Measurements from ENCODE around the gene TP73.
"Not testable (repeated sequence)": the region's sequence is repeated elsewhere in the genome, so short reads cannot be mapped to it uniquely, and the experiment has no call there.

The TP73 gene

DNA sequence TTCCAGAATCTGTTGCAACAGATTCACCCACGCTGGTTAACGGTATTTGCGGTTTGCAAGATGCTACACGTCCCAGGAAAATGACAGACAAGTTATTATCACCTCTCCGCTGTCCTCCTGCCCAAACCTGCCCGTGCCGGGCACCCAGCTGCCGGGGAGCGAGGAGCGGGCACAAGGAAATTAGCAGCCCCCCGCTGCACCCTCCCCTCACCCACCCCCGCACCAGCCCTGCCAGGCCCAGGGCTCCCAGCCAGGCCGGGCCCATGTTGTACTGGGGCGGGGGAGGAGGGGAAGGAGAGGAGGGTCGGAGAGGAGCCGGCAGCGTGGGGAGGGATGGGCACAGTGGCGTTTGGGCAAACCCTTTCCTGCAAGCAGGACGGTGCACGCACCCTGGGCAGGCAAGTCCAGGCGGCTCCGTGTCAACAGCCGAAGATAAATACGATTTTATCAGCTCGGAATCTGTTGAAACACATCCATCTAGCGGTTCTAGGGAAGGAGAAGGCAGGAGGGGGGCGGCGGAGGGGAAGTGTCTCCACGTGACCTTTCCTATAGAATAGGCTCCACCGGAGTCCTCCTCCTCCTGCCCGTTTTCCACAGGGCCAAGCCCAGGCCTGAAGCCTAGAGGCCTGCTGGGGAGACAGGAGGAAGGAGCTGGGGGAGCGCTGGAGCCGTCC, 64.9 kb downstream of the TP73 start:
- in situ Hi-C loops (cut with HindIII; ENCODE audit: low sequenced_read_pairs) = no loop called here
- DNase-seq (ENCODE audit: low read depth) = no peak

DNA sequence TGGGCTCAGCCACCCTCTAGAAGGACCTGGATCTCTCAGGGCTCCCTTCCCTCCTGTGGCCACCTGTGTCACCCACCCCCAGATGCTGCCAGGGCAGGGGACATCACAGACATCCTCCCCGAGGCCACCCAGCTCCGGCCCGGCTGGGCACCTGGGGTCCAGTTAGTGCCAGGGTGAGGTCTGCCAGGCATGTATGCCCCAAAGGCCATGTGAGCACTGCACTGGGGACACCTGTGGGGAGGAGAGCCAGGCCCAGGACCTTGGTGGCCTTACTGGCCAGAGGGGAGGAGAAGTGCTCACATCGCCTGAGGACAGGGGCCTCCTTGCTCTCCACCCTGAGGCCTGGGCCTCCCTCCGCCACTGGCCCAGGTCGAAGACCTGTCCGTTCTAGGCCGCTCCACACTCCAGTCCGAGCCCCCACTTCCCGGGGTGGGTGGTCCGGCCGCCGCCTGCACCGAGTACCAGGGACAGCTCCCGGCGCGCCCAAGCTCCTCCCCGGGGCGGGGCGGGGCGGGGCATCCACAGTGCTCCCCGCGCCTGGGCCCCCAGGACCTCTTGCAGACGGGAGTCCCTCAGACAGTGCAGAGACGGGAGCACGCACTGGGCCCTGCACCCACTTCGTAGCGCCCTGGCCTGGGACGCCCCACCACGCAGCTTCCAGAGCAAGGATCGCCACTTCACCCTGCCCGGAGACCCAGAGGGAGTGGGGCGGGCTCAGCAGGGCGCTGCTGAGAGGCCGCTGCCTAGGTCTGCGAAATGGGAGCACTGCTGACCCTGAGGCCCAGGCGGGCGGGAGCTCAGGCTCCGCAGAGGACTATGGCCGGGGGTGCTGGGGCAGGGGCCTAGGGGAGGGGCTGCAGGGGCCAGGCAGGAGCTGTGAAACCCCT, 65.6 kb downstream of the TP73 start:
- no peak overlapping the region for H3K4me3 ChIP-seq (ENCODE audit: low read depth, low read length)
- in situ Hi-C loops (cut with HindIII; ENCODE audit: low sequenced_read_pairs) = no loop called here
- no peak for DNase-seq (ENCODE audit: low read depth)
- TF ChIP-seq CTCF (IDR thresholded peaks at IDR 0.05; ENCODE audit: low read depth, low read length, missing control alignments) = no peak

More for the DNA sequence above, 64.9 kb downstream of the TP73 start:
- H3K4me3 ChIP-seq (ENCODE audit: low read depth, low read length) = no peak overlapping the region
- no peak for TF ChIP-seq CTCF (IDR thresholded peaks at IDR 0.05; ENCODE audit: low read depth, low read length, missing control alignments)

GRCh38 chr1:3718764-3719163, 66.4 kb downstream of the TP73 start:
- in situ Hi-C loops (cut with HindIII; ENCODE audit: low sequenced_read_pairs) = no loop called here
- DNase-seq (ENCODE audit: low read depth) = no peak
- no peak overlapping the region for H3K4me3 ChIP-seq (ENCODE audit: low read depth, low read length)
- TF ChIP-seq CTCF (IDR thresholded peaks at IDR 0.05; ENCODE audit: low read depth, low read length, missing control alignments) = no peak

GRCh38 chr1:3721955-3722465, 69.7 kb downstream of the TP73 start:
- no peak for DNase-seq (ENCODE audit: low read depth)

GRCh38 chr1:3722846-3723245, 70.5 kb downstream of the TP73 start:
- no peak for DNase-seq (ENCODE audit: low read depth)
- TF ChIP-seq CTCF (IDR thresholded peaks at IDR 0.05; ENCODE audit: low read depth, low read length, missing control alignments) = no peak
- in situ Hi-C loops (cut with HindIII; ENCODE audit: low sequenced_read_pairs) = no loop called here
- no peak overlapping the region for H3K4me3 ChIP-seq (ENCODE audit: low read depth, low read length)

More at GRCh38 chr1:3721955-3722465, 69.7 kb downstream of the TP73 start:
- in situ Hi-C loops (cut with HindIII; ENCODE audit: low sequenced_read_pairs) = no loop called here
- H3K4me3 ChIP-seq (ENCODE audit: low read depth, low read length) = no peak overlapping the region
- TF ChIP-seq CTCF (IDR thresholded peaks at IDR 0.05; ENCODE audit: low read depth, low read length, missing control alignments) = no peak

DNA sequence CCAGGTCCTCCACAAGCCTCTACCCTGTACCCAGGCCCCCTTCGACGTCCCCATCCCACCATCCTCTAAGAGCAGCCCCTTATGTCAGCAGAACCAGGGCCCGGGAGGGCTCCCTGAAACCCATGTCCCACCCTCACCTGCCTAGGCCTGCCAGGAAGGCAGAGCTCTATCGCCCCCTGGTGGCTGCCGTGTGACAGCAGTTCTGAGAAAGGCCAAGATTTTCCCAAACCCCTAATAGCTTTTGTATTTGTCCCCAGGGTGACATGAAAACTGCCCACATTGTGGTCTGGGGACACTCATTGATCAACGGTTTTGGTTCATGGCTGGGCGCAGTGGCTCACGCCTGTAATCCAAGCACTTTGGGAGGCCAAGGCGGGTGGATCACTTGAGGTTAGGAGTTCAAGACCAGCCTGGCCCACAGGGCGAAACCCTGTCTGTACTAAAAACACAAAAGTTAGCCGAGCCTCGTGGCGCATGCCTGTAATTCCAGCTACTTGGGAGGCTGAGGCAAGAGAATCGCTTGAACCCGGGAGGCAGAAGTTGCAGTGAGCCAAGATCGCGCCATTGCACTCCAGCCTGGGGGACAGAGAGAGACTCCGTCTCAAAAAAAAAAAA, 72.2 kb downstream of the TP73 start:
- peak; percentile 13 for DNase-seq (ENCODE audit: low read depth)
- TF ChIP-seq CTCF (IDR thresholded peaks at IDR 0.05; ENCODE audit: low read depth, low read length, missing control alignments) = peak; percentile 98
- H3K4me3 ChIP-seq (ENCODE audit: low read depth, low read length); in situ Hi-C loops (cut with HindIII; ENCODE audit: low sequenced_read_pairs): not testable (repeated sequence)
